HG03342 (cell line): ENCODE measurements around the gene ELK4.

Experiments used
- ATAC-seq: cut with Tn5 transposase; IDR thresholded peaks from one replicate; pipeline ENCODE4 v1.9.1; 2021; ENCODE audit warnings: mild to moderate bottlenecking, moderate library complexity; ENCODE audit not compliant: unreplicated experiment

ELK4 gene

GRCh38 chr1:205568469-205569361 is 63.1 kb downstream of the ELK4 start:
- ATAC-seq = no peak

DNA sequence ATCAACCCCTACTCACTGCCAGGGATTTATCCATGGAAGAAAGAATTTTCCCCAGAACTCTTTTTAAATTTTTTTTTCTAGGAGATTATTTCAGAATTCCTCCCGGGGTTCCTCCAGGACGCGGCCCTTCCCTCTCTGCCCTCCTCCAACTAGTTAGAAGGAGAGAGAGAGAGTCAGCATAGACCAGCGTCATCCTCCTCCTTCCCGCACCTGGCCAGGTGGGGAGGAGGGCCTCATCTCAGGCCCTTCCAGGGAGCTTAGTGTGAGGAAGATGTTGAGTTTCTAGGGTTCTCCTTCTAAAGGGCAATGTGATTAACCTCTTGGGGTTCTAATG is 63.7 kb downstream of the ELK4 start:
- ATAC-seq = no peak

- no peak for ATAC-seq
Measured at GRCh38 chr1:205567716-205568115, 64.1 kb downstream of the ELK4 start.

DNA sequence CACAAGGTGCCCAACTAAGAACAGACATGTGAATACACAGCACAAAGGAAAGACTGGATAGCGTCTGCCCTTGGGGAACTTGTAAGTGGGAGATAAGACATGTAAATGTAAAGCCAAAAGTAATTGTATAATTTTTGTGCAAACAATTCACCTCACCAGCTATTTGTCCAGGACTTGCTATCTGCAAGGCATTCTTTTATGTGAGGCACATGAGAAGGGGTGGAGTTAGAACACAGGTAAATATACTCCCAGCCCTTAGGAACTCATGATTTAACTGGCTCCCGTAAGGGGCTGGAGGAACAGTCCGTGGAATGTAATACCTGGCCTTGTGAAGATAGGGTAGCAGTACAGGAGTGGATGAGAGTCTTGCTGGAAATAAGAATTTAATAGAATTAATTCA is 66.0 kb downstream of the ELK4 start:
- ATAC-seq = no peak

GRCh38 chr1:205563927-205564441 is 67.8 kb downstream of the ELK4 start:
- ATAC-seq = no peak

- no peak for ATAC-seq
Measured at GRCh38 chr1:205561501-205562203, 70.2 kb downstream of the ELK4 start.
